ENCODE measurements around the gene KXD1. TPM values are rescaled to one million over a fixed set of nuclear protein-coding genes. Genes with fewer than 3 reads are reported as not detected.

KXD1 gene
- total RNA-seq, 1 donor from 2014 or later: 77.7 TPM

- peaks cover 24% of the 10 kb centered on the region for H3K4me1 Mint-ChIP-seq (ENCODE audit: low read depth)
- H3K27ac Mint-ChIP-seq: peak overlapping the region; percentile 62
- no peaks in the 10 kb centered on the region for H3K9me3 Mint-ChIP-seq (ENCODE audit: low read depth)
- DNase-seq (ENCODE audit: low spot score, unreplicated experiment): no peak
- H3K36me3 Mint-ChIP-seq (ENCODE audit: insufficient read depth): no peaks in the 10 kb centered on the region
- H3K4me3 Mint-ChIP-seq (ENCODE audit: low read depth): peak overlapping the region; percentile 62
- peaks cover 70% of the 10 kb centered on the region for H3K27me3 Mint-ChIP-seq
- TF ChIP-seq, protein P1, sequence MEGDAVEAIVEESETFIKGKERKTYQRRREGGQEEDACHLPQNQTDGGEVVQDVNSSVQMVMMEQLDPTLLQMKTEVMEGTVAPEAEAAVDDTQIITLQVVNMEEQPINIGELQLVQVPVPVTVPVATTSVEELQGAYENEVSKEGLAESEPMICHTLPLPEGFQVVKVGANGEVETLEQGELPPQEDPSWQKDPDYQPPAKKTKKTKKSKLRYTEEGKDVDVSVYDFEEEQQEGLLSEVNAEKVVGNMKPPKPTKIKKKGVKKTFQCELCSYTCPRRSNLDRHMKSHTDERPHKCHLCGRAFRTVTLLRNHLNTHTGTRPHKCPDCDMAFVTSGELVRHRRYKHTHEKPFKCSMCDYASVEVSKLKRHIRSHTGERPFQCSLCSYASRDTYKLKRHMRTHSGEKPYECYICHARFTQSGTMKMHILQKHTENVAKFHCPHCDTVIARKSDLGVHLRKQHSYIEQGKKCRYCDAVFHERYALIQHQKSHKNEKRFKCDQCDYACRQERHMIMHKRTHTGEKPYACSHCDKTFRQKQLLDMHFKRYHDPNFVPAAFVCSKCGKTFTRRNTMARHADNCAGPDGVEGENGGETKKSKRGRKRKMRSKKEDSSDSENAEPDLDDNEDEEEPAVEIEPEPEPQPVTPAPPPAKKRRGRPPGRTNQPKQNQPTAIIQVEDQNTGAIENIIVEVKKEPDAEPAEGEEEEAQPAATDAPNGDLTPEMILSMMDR (IDR thresholded peaks at IDR 0.05; ENCODE audit: unreplicated experiment): no peak
These were observed 53.8 kb downstream of the KXD1 start for GRCh38 chr19:18611327-18612050.

GRCh38 chr19:18612051-18612771, 54.5 kb downstream of the KXD1 start:
- TF ChIP-seq, protein P1 (IDR thresholded peaks at IDR 0.05; ENCODE audit: unreplicated experiment): no peak
- H3K4me3 Mint-ChIP-seq (ENCODE audit: low read depth): peak overlapping the region; percentile 63
- no peaks in the 10 kb centered on the region for H3K36me3 Mint-ChIP-seq (ENCODE audit: insufficient read depth)
- H3K4me1 Mint-ChIP-seq (ENCODE audit: low read depth): peaks cover 24% of the 10 kb centered on the region
- DNase-seq (ENCODE audit: low spot score, unreplicated experiment): no peak
- H3K27me3 Mint-ChIP-seq: peaks cover 67% of the 10 kb centered on the region
- no peaks in the 10 kb centered on the region for H3K9me3 Mint-ChIP-seq (ENCODE audit: low read depth)
- H3K27ac Mint-ChIP-seq: peak overlapping the region; percentile 62

- TF ChIP-seq, protein P1 (IDR thresholded peaks at IDR 0.05; ENCODE audit: unreplicated experiment): no peak
- Mint-ChIP-seq H3K36me3 (ENCODE audit: insufficient read depth) (no peaks in the 10 kb centered on the region), H3K4me1 (ENCODE audit: low read depth) (peaks cover 24% of the 10 kb centered on the region), H3K9me3 (ENCODE audit: low read depth) (peaks cover 4% of the 10 kb centered on the region), H3K27me3 (peaks cover 67% of the 10 kb centered on the region), H3K4me3 (ENCODE audit: low read depth) (peak within 1 kb of the TSS; percentile 63), H3K27ac (peak within 1 kb of the TSS; percentile 62)
- no peak for DNase-seq (ENCODE audit: low spot score, unreplicated experiment)
These were observed 55.3 kb downstream of the KXD1 start, which contains the start of gene TMEM59L for GRCh38 chr19:18612772-18613588. Gene TMEM59L (plus strand): TSS chr19:18612870. CDS start chr19:18612959, 89 bp downstream.

- H3K4me3 Mint-ChIP-seq (ENCODE audit: low read depth): peak overlapping the region; percentile 56
- H3K4me1 Mint-ChIP-seq (ENCODE audit: low read depth): peaks cover 22% of the 10 kb centered on the region
- TF ChIP-seq, protein P1 (IDR thresholded peaks at IDR 0.05; ENCODE audit: unreplicated experiment): no peak
- no peak overlapping the region for H3K27ac Mint-ChIP-seq
- no peak for DNase-seq (ENCODE audit: low spot score, unreplicated experiment)
- H3K36me3 Mint-ChIP-seq (ENCODE audit: insufficient read depth): no peaks in the 10 kb centered on the region
- H3K27me3 Mint-ChIP-seq: peaks cover 59% of the 10 kb centered on the region
- peaks cover 4% of the 10 kb centered on the region for H3K9me3 Mint-ChIP-seq (ENCODE audit: low read depth)
These were observed 56.0 kb downstream of the KXD1 start for GRCh38 chr19:18613589-18614234.

Measured in progenitor cell of endocrine pancreas (in vitro differentiated cells).